HG02938 (cell line): ENCODE results near the gene CCDC14.
"Not testable (repeated sequence)": the region's sequence is repeated elsewhere in the genome, so short reads cannot be mapped to it uniquely, and the experiment has no call there.

Experiments used
- ATAC-seq: cut with Tn5 transposase; IDR thresholded peaks from one replicate; pipeline ENCODE4 v1.9.1; 2021; ENCODE audit warnings: mild to moderate bottlenecking, moderate library complexity; ENCODE audit not compliant: unreplicated experiment

CCDC14 gene

GRCh38 chr3:123967260-123967659 is 6.2 kb upstream of the CCDC14 start:
- not testable (repeated sequence) for ATAC-seq

GRCh38 chr3:123966799-123967198 is 5.8 kb upstream of the CCDC14 start:
- ATAC-seq, result peak; percentile 56

- not testable (repeated sequence) for ATAC-seq
Measured at GRCh38 chr3:123964793-123965192, 3.8 kb upstream of the CCDC14 start.

- no peak for ATAC-seq
Measured at GRCh38 chr3:123961508-123961856, 453 bp upstream of the CCDC14 start.

GRCh38 chr3:123953735-123954134 is 7.3 kb downstream of the CCDC14 start:
- peak; percentile 64 for ATAC-seq

DNA sequence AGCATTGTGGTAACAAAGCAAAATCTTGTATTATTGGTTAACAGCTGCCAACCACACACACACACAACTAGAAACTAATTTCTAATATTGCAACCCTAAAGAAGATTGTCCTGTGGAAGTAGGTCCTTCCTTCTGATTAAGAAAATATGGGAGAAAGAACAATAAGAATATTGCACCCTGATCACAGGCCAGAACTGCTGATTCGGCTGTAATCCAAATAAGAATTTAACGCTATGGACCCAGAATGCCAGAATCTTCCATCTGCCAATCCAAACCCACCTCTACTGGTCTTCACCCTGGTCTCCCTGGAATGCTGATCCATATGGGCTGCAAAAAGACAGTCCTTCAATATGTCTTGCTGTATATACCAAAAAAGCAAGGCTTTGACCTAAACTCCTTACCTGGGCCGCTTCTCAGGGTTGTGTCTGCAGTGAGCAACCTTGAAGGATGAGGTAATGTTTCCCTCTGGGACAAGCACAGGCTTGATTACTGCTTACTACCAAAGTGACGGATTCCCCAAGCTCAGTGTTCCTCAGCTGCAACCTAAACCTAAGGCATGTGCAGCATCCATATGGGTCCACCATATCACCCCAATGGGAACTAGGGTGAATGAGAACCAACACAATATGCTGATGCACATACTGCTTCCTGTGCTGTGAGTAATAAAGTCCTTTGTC is 8.0 kb downstream of the CCDC14 start:
- ATAC-seq, result no peak

DNA sequence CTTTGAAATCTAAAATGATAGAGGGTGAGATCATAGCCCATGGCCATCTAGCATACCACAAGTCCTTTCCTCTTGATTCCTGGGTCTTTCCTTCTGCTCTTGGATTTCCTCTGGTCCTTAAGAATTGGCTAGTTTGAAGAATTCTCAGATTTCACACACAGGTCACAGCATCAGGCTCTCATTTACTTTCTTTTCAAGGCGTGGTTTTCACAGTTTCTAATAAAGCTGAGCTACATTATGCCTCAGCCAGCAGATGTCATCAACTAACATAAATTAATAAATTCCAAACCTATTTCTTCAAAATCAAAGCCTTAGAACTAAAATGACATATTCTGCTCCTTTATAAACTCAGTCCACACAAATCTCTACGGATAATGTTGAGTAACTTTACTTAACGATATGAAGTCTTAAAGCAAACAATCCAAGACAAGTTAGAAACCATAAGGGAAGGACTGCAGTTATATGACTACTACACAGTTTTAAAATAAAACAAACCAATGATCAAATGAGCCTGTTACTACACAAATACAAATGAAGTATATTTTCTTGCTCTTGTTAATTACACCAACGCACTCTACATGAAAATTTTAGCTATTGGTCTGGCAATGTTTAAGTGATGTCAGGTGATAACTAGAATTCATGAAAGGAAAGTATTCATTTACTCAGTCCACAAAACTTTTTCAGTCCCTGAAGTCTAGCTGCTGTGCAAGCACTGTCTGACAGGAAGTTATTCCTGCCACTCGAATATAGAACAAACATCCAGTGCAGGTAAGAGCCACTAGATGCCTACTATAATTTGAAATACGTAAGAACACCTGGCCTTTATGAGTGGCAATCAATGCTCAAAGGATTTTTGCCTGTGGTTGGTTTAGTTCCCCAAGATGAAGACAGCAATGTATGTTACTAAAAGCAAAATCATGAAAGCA is 9.2 kb downstream of the CCDC14 start:
- ATAC-seq, result no peak

- no peak for ATAC-seq
Measured at GRCh38 chr3:123949641-123950040, 11.4 kb downstream of the CCDC14 start.

GRCh38 chr3:123948449-123948848 is 12.6 kb downstream of the CCDC14 start:
- ATAC-seq, result no peak

- ATAC-seq, result no peak
Measured at GRCh38 chr3:123947482-123947881, 13.5 kb downstream of the CCDC14 start.

GRCh38 chr3:123941542-123941941 is 19.5 kb downstream of the CCDC14 start:
- ATAC-seq, result no peak

DNA sequence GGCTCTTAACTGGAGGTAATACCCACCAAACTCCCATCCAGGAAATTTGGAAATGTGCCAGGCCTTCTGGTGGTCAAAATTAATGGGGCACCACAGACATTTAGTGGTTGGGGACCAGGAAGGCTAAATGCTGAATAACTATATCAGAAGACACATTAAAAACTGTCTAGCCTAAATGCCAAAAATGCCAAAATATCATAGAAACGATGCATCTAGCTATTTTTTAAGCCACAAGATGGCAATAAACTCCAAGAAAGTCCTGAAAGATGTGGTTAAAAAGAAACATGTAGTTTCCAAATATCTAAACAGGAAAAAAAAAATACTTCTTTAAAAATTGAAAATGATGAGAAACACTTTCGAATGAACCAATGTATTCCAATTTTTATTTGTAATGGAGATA is 19.9 kb downstream of the CCDC14 start:
- ATAC-seq, result no peak

DNA sequence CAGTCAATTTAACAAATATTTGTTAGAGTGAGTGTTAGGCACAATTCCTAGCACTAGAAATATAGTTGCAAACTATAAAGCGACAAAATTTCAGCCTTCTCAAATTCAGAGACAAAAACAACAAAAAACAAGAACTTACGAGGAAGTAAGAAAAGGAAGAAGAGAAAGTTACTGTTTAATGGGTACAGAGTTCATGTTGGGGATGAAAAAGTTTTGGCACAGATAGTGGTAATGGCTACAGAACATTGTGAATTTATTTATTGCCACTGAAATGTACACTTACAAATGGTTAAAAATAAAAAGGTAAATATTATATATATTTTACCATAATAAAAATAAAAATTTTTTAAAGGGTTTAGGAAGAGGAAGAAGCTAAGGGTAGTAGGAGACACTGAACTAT is 21.3 kb downstream of the CCDC14 start:
- ATAC-seq, result no peak

DNA sequence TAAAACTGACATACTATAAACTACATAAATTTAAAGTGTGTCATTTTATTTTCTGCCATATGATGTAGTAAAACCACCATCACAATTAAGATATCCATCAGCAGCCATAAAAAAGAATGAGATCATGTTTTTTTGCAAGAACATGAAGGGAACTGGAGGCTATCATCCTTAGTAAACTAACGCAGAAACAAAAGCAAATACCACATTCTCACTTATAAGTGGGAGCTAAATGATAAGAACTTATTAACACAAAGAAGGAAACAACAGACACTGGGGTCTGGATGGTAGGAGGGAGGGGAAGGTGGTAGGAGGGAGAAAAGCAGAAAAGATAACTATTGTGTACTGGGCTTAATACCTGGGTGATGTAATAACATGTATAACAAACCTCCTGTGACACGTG is 24.6 kb downstream of the CCDC14 start:
- ATAC-seq, result no peak

- ATAC-seq, result no peak
Measured at GRCh38 chr3:123935830-123936229, 25.2 kb downstream of the CCDC14 start.

- ATAC-seq, result no peak
Measured at GRCh38 chr3:123934250-123934649, 26.8 kb downstream of the CCDC14 start.

- no peak for ATAC-seq
Measured at GRCh38 chr3:123930445-123930844, 30.6 kb downstream of the CCDC14 start.

DNA sequence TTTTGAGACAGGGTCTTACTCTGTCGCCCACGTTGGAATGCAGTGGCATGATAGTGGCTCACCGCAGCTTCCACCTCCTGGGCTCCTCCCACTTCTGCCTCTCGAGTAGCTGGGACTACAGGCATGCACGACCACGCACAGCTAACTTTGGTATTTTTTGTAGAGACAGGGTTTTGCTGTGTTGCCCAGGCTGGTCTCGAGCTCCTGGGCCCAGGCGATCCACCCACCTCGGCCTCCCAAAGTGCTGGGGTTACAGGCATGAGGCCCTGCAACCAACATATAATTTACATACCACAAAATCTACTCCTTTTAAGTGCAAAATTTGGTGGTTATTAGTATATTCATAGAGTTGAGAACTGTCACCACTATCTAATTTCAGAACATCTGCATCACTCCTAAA is 31.7 kb downstream of the CCDC14 start:
- no peak for ATAC-seq

DNA sequence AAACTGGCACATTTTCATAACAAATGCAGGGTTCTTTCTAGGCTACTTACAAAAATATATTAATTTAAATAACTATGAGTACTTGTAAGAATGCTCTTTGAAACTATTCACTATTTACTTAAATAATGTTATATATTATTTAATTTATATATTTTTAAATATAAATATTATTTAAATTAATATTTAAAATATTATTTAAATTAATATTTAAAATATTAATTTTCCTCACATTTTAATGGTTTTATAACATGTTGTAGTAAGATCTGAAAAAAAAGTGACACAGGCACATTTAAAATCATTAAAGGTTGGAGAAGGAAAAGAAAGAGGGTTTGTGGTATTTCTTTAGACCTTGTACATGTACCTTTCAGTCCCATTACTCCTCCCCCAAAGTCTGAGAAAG is 34.6 kb downstream of the CCDC14 start:
- ATAC-seq, result no peak

DNA sequence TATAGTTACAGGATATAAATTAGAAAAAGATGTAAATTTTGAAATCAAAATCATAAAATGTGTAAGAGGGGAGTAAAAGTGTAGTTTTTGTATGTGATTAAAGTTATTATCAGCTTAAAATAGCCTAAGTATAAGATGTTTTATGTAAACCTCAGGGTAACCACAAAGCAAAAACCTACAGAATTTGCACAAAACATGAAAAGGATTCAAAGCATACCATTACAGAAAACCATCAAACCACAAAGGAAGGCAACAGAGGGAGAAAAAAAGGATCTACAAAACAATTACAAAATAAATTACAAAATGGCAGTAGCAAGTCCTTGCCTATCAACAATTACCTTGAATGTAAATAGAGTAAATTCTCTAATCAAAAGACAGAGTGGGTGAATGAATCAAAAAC is 40.2 kb downstream of the CCDC14 start:
- no peak for ATAC-seq

GRCh38 chr3:123920383-123920782 is 40.6 kb downstream of the CCDC14 start:
- no peak for ATAC-seq

- ATAC-seq, result no peak
Measured at GRCh38 chr3:123919353-123919752, 41.7 kb downstream of the CCDC14 start.
